ENCODE results near the gene DNASE1L3.
"Not testable (repeated sequence)": the region's sequence is repeated elsewhere in the genome, so short reads cannot be mapped to it uniquely, and the experiment has no call there.

The DNASE1L3 gene

GRCh38 chr3:58201451-58201850 is 9.3 kb downstream of the DNASE1L3 start:
- DNase-seq (ENCODE audit: low read depth in 2 of 2), result not testable (repeated sequence)

GRCh38 chr3:58200846-58201355 is 9.9 kb downstream of the DNASE1L3 start:
- no peak for DNase-seq (ENCODE audit: low read depth in 2 of 2)

GRCh38 chr3:58200121-58200709 is 10.6 kb downstream of the DNASE1L3 start:
- DNase-seq (ENCODE audit: low read depth in 2 of 2), result no peak

GRCh38 chr3:58198804-58199203 is 12.0 kb downstream of the DNASE1L3 start:
- DNase-seq (ENCODE audit: low read depth in 2 of 2), result no peak

GRCh38 chr3:58198362-58198761 is 12.4 kb downstream of the DNASE1L3 start:
- no peak for DNase-seq (ENCODE audit: low read depth in 2 of 2)

GRCh38 chr3:58197588-58197987 is 13.2 kb downstream of the DNASE1L3 start:
- no peak for DNase-seq (ENCODE audit: low read depth in 2 of 2)

- no peak for DNase-seq (ENCODE audit: low read depth in 2 of 2)
Observed at GRCh38 chr3:58193682-58194407, 16.9 kb downstream of the DNASE1L3 start.

GRCh38 chr3:58192069-58192468 is 18.7 kb downstream of the DNASE1L3 start:
- DNase-seq (ENCODE audit: low read depth in 2 of 2), result no peak

- DNase-seq (ENCODE audit: low read depth in 2 of 2), result no peak
Observed at GRCh38 chr3:58191361-58191991, 19.3 kb downstream of the DNASE1L3 start.

- DNase-seq (ENCODE audit: low read depth in 2 of 2), result no peak
Observed at GRCh38 chr3:58190882-58191281, 19.9 kb downstream of the DNASE1L3 start.

- no peak for DNase-seq (ENCODE audit: low read depth in 2 of 2)
Observed at GRCh38 chr3:58190291-58190690, 20.5 kb downstream of the DNASE1L3 start.

- DNase-seq (ENCODE audit: low read depth in 2 of 2), result no peak
Observed at GRCh38 chr3:58189691-58190090, 21.1 kb downstream of the DNASE1L3 start.

- no peak for DNase-seq (ENCODE audit: low read depth in 2 of 2)
Observed at GRCh38 chr3:58188921-58189451, 21.8 kb downstream of the DNASE1L3 start.

- DNase-seq (ENCODE audit: low read depth in 2 of 2), result no peak
Observed at GRCh38 chr3:58188173-58188564, 22.6 kb downstream of the DNASE1L3 start.

- no peak for DNase-seq (ENCODE audit: low read depth in 2 of 2)
Observed at GRCh38 chr3:58184982-58185360, 25.8 kb downstream of the DNASE1L3 start.

- DNase-seq (ENCODE audit: low read depth in 2 of 2), result no peak
Observed at GRCh38 chr3:58184309-58184981, 26.3 kb downstream of the DNASE1L3 start.

GRCh38 chr3:58183891-58184290 is 26.9 kb downstream of the DNASE1L3 start:
- DNase-seq (ENCODE audit: low read depth in 2 of 2), result no peak

GRCh38 chr3:58183221-58183620 is 27.6 kb downstream of the DNASE1L3 start:
- no peak for DNase-seq (ENCODE audit: low read depth in 2 of 2)

- no peak for DNase-seq (ENCODE audit: low read depth in 2 of 2)
Observed at GRCh38 chr3:58180940-58181587, 29.7 kb downstream of the DNASE1L3 start.

- DNase-seq (ENCODE audit: low read depth in 2 of 2), result no peak
Observed at GRCh38 chr3:58180099-58180880, 30.5 kb downstream of the DNASE1L3 start.
